ENCODE data around the gene PIEZO1. TPM values are rescaled to one million over a fixed set of nuclear protein-coding genes. Genes with fewer than 3 reads are reported as not detected.

Gene PIEZO1
- total RNA-seq, 1 donor from 2014 or later, result 67.8 TPM

GRCh38 chr16:88754912-88755744, 29.9 kb downstream of the PIEZO1 start:
- DNase-seq (ENCODE audit: low spot score), result no peak
- no peak for ATAC-seq

GRCh38 chr16:88754109-88754911, 30.7 kb downstream of the PIEZO1 start:
- DNase-seq (ENCODE audit: low spot score) (no peak), ATAC-seq (no peak)

GRCh38 chr16:88753602-88754001, 31.4 kb downstream of the PIEZO1 start:
- DNase-seq (ENCODE audit: low spot score) (no peak), ATAC-seq (no peak)

DNA sequence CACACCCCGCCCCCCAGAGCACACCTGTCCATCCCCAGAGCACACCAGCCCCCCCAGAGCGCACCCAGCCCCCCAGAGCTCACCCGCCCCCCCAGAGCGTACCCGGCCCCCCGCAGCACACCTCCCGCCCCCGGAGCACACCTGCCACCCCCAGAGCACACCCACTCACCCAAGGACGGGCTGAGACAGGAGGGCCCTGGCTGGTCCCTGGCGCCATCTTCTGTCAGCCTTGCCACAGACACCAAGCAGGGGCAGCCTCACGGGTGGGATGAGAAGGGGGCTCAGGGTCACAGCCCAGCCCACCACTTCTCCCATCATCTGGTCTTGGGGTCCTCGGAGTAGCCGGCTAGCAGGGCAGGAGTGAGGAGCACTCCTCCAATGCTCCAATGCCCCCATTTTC, 31.8 kb downstream of the PIEZO1 start:
- no peak for ATAC-seq
- no peak for DNase-seq (ENCODE audit: low spot score)

- DNase-seq (ENCODE audit: low spot score) (no peak), ATAC-seq (no peak)
These were observed 32.5 kb downstream of the PIEZO1 start for GRCh38 chr16:88752386-88753002.

DNA sequence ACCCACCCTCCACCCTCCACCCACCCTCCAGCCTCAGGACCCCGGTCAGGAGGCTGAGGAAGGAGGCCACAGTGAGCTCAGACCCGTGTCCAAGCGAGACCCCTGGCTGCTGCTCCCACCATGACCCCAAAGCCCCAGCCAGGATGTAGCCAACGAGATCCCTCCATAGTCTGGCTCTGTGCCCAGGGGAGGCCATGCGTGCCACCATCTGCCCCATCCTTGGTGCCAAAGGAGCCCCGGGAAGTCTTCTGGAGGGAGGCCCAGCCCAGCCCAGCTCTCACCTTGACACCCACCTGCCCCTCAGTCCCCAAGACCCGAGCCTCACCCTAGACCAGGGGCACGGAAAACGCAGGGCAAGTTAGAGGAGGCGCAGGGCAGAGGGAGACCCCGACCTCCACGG, 34.2 kb downstream of the PIEZO1 start:
- no peak for ATAC-seq

DNA sequence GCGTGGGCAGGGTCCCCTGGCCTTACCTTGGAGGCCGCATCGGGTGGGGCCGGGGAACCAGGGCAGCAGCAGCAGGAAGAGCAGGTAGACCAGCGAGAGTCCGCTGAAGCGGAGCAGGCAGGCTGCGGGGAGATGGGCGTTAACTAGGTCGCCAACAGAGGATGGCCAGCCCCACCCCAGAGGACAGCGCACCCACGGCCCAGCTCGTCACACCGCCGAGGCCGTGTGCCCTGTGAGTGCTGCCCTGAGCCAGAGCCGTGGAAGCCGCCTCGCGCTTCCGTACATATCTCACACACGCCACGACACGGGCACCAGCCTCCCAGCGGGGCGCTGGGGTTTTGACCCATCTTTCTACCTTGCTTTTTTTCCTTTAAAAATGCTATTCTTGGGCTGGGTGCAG, 35.7 kb downstream of the PIEZO1 start:
- DNase-seq (ENCODE audit: low spot score) (no peak), ATAC-seq (no peak)

More for the DNA sequence above, 34.2 kb downstream of the PIEZO1 start:
- DNase-seq (ENCODE audit: low spot score), result no peak

DNA sequence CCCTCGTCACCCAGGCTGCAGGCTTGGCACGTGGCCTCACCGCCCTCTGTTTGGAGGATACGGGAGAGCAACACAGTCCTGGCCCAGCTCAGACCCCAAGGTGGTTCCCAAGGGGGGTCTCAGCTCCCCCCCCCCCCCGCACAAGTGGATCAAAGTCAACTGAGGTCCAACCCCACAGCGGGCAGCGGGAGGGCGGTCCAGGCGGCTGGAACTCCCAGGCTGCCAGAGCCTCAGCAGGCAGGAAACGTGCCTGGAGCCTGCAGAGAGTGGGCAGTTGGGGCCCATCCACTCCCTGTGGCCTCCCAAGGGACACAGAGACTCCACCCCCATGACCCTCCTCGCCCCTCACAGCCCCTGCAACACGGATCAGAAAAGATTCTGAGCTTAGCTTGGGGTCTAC, 36.7 kb downstream of the PIEZO1 start:
- DNase-seq (ENCODE audit: low spot score) (no peak), ATAC-seq (no peak)

DNA sequence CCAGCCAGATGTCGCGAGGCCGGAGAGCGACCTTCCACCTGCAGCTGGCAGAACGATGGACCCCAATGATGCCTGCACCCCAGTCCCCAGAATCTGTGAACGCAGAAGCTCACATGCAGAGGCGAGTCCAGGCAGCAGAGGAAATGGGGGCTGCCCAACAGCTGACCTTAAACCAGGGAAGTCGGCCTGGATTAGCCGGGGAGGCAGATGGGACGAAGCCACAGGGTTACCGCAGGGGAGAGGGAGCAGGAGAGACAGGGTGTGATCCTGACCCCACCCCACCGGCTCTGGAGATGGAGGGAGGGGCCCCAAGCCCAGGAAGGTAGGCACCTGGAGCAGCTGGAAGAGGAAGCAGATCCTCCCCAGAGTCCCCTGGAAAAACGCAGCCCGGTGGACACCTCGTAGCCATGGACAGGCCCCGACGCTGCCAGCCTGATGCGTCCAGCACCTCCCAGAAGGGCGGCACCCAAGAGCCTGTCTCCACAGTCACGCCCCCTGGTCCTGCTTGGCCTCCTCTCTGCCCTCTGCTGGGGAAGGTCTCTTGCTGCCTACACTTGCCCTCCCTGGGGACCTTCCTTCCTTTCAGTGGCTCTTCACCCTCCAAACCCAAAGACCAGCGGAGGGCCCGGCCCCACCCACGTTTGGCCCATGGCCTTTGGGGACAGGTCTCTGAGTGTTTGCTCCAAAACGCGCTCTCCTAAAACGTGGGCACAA, 37.3 kb downstream of the PIEZO1 start:
- peak; percentile 80 for ATAC-seq
- no peak for DNase-seq (ENCODE audit: low spot score)

DNA sequence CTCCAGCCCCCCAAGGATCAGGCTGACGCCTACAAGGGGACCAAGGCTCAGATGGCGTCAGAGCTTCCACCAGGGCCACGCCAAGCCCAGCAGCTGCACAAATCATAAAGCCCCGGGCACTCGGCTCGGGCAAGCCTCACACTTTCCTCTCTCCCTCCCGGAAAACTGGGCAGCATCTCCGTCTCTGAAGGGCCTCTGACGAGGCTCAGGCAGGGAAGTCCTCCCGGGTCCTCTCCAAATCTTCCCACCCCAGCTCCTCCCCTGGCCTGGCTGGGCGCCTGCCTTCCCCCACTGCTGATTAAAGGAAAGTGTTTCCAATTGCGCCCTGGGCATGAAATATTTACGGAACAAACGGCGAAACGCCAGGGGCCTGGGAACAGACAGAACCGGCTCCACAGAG, 38.5 kb downstream of the PIEZO1 start:
- ATAC-seq, result no peak
- no peak for DNase-seq (ENCODE audit: low spot score)

DNA sequence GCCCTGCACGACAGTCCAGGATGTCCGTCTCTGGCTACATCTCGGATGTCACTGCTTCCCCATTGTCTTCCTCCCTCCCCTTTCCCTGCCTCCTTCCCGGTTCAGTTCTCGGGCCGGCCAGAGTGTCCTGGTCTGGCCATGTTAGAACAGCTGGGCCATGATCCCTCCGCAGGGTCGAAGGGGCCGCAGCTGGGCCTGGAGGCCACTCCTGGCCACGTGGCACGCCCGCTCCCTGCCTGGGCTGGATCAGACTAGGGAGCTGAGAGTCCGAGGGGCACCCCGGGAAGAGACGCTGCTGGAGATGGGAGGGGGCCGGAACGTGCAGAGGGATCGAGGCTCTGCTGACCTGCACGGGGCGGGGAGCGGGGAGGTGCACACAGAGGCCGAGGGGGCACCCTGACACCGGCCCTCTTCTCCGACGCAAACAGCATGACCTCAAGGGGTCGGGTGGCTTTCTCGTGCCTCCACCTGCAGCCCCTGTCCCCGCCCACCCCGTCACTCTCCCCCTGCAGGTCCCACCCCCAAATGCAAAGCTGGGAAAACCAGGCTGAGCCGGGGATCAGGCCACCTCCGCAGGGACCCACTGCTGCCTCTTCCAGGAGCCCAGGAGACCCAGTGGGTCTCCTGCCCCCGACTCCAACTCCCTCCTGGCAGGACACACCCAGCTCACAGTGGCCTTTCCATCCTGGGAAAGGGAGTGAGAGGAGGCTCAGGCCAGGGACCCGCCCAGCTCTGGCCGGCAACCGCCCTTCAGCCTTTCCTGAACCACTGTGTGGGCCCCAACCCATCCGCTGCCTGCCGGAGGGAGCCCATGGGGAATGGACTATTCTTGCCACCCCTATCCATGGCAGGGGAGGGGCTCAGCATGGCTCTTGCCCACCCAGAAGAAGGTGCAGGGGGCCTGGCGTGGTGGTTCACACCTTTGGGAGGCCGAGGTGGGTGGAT, 40.2 kb downstream of the PIEZO1 start:
- ATAC-seq (no peak), DNase-seq (ENCODE audit: low spot score) (no peak)

- peak; percentile 80 for DNase-seq (ENCODE audit: low spot score)
These were observed 41.1 kb downstream of the PIEZO1 start for GRCh38 chr16:88743693-88744576.

DNA sequence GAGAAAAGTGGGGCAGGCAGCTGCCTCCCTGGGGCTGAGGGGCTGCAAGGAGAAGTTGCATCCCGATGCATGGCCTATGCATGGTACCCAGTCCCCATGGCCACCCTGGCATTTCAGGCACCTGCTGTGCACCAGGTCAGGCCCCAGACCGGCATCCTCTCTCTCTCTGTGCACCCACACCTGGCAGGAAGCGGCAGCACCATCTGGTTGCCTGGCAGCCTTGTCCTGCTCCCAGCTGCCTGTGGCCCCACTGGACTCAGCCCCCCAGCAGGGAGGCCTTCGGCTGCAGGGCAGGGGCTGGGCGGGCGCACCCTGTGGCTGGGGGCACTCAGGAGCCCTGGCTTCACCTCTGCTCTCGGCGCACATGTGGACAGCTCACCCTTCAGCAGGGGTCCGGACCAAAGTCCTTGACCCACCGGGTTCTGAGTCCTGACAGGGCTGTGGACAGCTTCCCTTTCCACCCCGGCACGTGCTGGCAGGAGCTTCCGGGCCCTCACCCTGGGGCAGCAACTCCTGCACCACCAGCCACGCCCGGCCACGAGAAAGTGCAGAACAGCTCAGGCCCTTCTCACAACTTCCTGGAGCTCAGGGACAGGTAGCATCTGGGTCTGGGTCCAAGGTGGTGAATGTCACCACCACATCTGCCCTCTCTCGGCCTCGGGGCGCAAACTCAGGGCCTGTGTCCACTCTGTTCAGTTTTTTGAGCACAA, 42.0 kb downstream of the PIEZO1 start:
- DNase-seq (ENCODE audit: low spot score), result no peak
- no peak for ATAC-seq

More at GRCh38 chr16:88743693-88744576, 41.1 kb downstream of the PIEZO1 start:
- peak; percentile 86 for ATAC-seq

- ATAC-seq, result no peak
- no peak for DNase-seq (ENCODE audit: low spot score)
These were observed 43.7 kb downstream of the PIEZO1 start for GRCh38 chr16:88741368-88741767.

- DNase-seq (ENCODE audit: low spot score) (no peak), ATAC-seq (no peak)
These were observed 44.3 kb downstream of the PIEZO1 start for GRCh38 chr16:88740727-88741055.

DNA sequence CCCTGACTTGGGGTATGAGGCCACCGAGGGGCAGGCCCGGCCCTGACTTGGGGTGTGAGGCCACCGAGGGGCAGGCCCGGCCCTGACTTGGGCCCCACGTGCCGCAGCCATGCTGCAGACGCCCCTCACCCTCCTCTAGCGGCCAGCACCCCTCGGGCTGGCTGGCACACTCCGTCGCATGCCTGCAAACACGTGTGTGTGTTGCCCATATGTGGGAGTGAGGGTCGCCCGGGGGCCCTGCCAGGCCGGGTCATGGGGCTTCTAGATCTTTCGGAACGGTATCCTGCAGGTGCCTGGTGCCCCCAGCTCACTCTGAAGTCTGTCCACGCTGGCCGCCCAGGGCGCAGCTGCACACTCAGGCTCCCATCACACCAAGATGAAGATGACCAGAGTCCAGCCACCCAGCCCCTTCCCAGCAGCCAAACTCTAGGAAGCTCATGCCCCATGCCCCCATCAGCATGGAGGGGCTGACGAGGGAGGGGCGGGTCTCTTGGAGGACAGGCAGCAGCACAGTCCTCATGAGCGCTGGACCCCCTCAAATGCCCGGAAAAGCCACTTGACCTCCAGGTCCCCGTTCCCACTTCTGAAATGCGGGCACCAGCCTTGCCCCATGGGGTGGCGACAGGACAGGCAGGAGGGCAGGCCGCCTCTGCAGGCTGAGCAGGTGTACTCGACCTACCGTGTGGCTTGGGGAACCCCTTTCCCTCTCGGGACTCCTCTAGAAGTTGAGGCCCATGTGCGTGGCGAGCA, 44.9 kb downstream of the PIEZO1 start:
- DNase-seq (ENCODE audit: low spot score) (no peak), ATAC-seq (no peak)

- no peak for DNase-seq (ENCODE audit: low spot score)
These were observed 45.7 kb downstream of the PIEZO1 start for GRCh38 chr16:88739139-88739976.

More at GRCh38 chr16:88739139-88739976, 45.7 kb downstream of the PIEZO1 start:
- no peak for ATAC-seq
